Lung (tissue), 12 donors: ENCODE measurements around the gene EGFLAM. TPM values are rescaled to one million over a fixed set of nuclear protein-coding genes. Genes with fewer than 3 reads are reported as not detected.
A peak's percentile ranks its signal among the peaks of the same experiment; 100 is the strongest.

Experiments used
- ATAC-seq: fragments of 200-7000 bp; cut with Tn5 transposase; one replicate; pipeline ENCODE4 v1.9.1; 2020; ENCODE audit warnings: moderate number of reproducible peaks; ENCODE audit not compliant: insufficient read depth, low FRiP score
- DNase-seq, 3 donors: peaks; one replicate each; pipeline ENCODE4 v3.0.0-alpha.2; 2013 to 2017
- H3K27ac ChIP-seq, 2 donors: one replicate each; pipeline ENCODE4 v1.5.1; 2013; ENCODE audit warnings: mild to moderate bottlenecking in 2 of 2, moderate library complexity in 2 of 2, control low read depth in 1 of 2, inconsistent platforms in 1 of 2, low read depth in 1 of 2, low read length in 1 of 2
- H3K27me3 ChIP-seq, 3 donors: one replicate each; pipeline ENCODE4 v1.5.1; 2013; ENCODE audit warnings: low read length in 2 of 3; ENCODE audit not compliant: control insufficient read depth in 3 of 3, insufficient read depth in 3 of 3
- H3K36me3 ChIP-seq, 4 donors: one replicate each; pipeline ENCODE4 v1.5.1; 2013; ENCODE audit warnings: low read length in 4 of 4, mild to moderate bottlenecking in 1 of 4, moderate library complexity in 1 of 4; ENCODE audit not compliant: control insufficient read depth in 4 of 4, insufficient read depth in 4 of 4
- H3K4me1 ChIP-seq, 5 donors: one replicate each; pipeline ENCODE4 v1.5.1; 2013; ENCODE audit warnings: low read length in 5 of 5, mild to moderate bottlenecking in 2 of 5, moderate library complexity in 1 of 5; ENCODE audit not compliant: control insufficient read depth in 5 of 5, insufficient read depth in 5 of 5
- H3K4me3 ChIP-seq: one replicate; pipeline ENCODE4 v1.5.1; 2013; ENCODE audit warnings: mild to moderate bottlenecking, control low read depth, moderate library complexity
- H3K9ac ChIP-seq, 2 donors: one replicate each; pipeline ENCODE4 v1.5.1; 2013; ENCODE audit warnings: low read length in 2 of 2, control low read depth in 1 of 2; ENCODE audit not compliant: insufficient read depth in 1 of 2
- H3K9me3 ChIP-seq, 4 donors: one replicate each; pipeline ENCODE4 v1.5.1; 2013; ENCODE audit warnings: low read length in 3 of 4, mild to moderate bottlenecking in 1 of 4, moderate library complexity in 1 of 4; ENCODE audit not compliant: control insufficient read depth in 4 of 4, insufficient read depth in 3 of 4
- WGBS, 2 donors: extraction: QIAGEN DNeasy Blood & Tissue Kit; methylation state at CpG; one replicate each; pipeline ENCODE4 v1.1.7; 2013; 5-methylcytosine and 5-hydroxymethylcytosine counted together
- polyA plus RNA-seq, 2 donors: library from polyadenylated mRNA; stranded (reverse); fragments of 200-250 nt; gene quantifications; one replicate each; pipeline ENCODE4 v1.2.1, GENCODE V29; 2013
- total RNA-seq, 2 donors: library from RNA; depleted of rRNA in 1 of 2; stranded (reverse); fragments of >200 nt in 1 of 2; gene quantifications; one replicate each; pipeline ENCODE4 v1.2.1, GENCODE V29; 2014 to 2021
- TF ChIP-seq, protein P1 (sequence below): IDR thresholded peaks from 2 replicates; pipeline ENCODE4 v1.5.1; 2012; ENCODE audit warnings: mild to moderate bottlenecking; ENCODE audit errors: control extremely low read depth, extremely low read depth
- donor health status: control.
- donor health status: control.
- donor health status: Bipolar disorder and iron deficiency.
- donor health status: healthy.
- donor health status: DM: yes; HTN: yes; CAD: no.

The EGFLAM gene
- total and polyA plus RNA-seq, 4 donors = 0.41 to 7.6 (median 1.3) TPM

DNA sequence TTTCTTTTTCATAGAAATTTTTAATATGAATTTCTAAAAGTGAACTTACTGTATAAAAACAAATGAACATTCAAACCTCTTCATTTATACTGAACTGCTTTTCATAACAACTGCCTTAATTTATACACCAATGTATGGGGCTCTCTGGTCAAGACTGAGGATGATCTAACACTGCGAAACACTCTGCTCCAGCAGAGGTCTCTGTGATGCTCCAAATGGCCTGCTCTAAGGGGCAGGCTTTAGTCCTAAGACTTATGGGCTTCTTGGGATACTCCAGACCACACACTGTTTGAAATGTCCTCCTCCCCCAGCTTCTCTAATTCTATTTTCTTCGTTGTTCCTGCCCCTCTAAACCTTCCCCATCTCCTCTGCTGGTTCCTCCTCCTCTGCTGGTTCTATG lies 239.6 kb downstream of the EGFLAM start:
- H3K27ac ChIP-seq = no peak overlapping the region
- WGBS, 2 donors = 71 to 77% methylated on average over 2 of the region's 2 CpGs
- ATAC-seq (no peak), DNase-seq (peak in 2 of 3 donors; percentile 54 to 64)
- peaks cover 0 to 10% (median 6%) of the 10 kb centered on the region in 5 donors for H3K4me1 ChIP-seq
- no peaks in the 10 kb centered on the region for H3K27me3 ChIP-seq
- H3K36me3 ChIP-seq = peaks cover 13 to 59% (median 26%) of the 10 kb centered on the region in 4 donors
- H3K9me3 ChIP-seq = no peaks in the 10 kb centered on the region
- no peak overlapping the region for H3K4me3 ChIP-seq
- H3K9ac ChIP-seq = no peak overlapping the region
- TF ChIP-seq, protein P1, sequence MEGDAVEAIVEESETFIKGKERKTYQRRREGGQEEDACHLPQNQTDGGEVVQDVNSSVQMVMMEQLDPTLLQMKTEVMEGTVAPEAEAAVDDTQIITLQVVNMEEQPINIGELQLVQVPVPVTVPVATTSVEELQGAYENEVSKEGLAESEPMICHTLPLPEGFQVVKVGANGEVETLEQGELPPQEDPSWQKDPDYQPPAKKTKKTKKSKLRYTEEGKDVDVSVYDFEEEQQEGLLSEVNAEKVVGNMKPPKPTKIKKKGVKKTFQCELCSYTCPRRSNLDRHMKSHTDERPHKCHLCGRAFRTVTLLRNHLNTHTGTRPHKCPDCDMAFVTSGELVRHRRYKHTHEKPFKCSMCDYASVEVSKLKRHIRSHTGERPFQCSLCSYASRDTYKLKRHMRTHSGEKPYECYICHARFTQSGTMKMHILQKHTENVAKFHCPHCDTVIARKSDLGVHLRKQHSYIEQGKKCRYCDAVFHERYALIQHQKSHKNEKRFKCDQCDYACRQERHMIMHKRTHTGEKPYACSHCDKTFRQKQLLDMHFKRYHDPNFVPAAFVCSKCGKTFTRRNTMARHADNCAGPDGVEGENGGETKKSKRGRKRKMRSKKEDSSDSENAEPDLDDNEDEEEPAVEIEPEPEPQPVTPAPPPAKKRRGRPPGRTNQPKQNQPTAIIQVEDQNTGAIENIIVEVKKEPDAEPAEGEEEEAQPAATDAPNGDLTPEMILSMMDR = no peak

DNA sequence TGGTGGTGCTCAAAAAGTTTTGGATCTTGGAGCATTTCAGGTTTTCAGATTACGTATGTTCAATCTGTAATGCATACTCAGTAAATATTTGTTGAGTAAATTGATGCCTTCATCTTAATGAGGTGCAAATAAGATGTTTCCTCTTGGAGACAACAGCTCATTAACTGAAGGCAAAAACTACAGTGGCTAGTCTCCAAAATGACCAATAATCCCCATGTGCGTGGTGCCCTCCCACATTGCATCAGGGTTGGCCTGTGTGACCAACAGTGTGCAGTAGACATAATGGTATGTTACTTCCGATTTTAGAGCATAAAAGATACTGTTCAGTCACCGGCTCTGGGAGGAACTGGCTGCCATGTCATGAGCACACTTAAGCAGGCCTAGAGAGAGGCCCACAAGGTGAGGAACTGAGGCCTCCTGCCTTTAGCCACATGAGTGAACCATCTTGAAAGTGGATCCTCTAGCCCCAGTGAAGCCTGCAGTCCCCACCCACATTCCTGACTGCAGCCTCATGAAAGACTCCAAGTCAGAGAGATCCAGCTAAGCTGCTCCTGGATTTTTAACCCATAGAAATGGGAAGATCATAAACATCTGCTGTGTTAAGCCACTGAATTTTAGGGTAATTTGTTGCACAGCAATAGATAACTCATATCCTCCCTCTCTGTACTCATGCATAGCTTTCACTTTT lies 242.4 kb downstream of the EGFLAM start:
- peaks cover 2 to 49% (median 23%) of the 10 kb centered on the region in 4 donors for H3K36me3 ChIP-seq
- ATAC-seq = no peak
- H3K27ac ChIP-seq = no peak overlapping the region

DNA sequence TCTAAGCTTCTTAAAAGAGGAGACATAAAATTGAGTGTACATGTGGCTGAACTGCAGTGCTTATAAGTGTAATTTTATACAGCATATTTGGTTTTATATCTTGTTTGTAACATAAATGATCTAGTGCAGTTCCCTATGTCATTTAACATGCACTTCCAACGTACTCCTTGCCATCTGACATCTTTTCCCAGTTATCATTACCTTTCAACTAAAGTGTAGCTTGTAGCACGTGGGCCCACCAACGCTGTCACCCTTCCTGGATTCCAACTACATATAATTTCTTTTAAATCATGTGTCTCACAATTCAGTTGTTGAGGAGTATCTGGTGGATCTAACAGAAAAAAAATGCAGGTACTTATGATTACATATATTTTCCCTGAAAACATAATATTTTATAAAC lies 247.9 kb downstream of the EGFLAM start:
- Histone ChIP-seq H3K27ac (no peak overlapping the region), H3K27me3 (no peaks in the 10 kb centered on the region), H3K4me1 (peaks cover 0 to 1% (median 0%) of the 10 kb centered on the region in 5 donors), H3K36me3 (peaks cover 1 to 44% (median 17%) of the 10 kb centered on the region in 4 donors), H3K9ac (no peak overlapping the region), H3K4me3 (no peak overlapping the region), H3K9me3 (no peaks in the 10 kb centered on the region)
- ATAC-seq = no peak
- DNase-seq = no peak
- TF ChIP-seq, protein P1 = no peak
- 86 to 89% methylated on average over 3 of the region's 3 CpGs for WGBS, 2 donors

More for the DNA sequence above, 242.4 kb downstream of the EGFLAM start:
- TF ChIP-seq, protein P1 = no peak
- H3K9me3 ChIP-seq = no peaks in the 10 kb centered on the region
- H3K4me3 ChIP-seq = no peak overlapping the region
- DNase-seq = peak; percentile 67 to 84 (median 71)
- WGBS, 2 donors = 80 to 82% methylated on average over 4 of the region's 4 CpGs
- peaks cover 0 to 10% (median 6%) of the 10 kb centered on the region in 5 donors for H3K4me1 ChIP-seq
- H3K9ac ChIP-seq = peak overlapping the region in 1 of 2 donors; percentile 39
- no peaks in the 10 kb centered on the region for H3K27me3 ChIP-seq

DNA sequence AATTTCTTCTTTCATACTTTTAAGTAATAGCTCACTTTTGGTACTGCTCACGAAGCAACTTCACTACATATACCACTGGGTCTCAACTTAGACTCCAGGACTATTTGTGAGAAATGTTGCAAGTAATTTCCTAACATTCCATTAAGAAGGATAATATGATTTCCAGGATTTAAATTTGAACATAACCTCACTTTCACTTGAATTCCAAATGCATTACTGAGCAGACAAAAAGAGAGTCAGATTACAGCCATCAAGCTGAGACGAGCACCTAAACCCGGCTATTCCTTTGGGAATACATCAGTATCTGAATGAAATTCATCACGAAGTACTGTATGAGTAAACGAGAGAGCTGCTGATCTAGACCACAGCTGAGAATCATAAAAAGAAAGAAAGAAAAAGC lies 250.8 kb downstream of the EGFLAM start:
- Histone ChIP-seq H3K27ac (no peak overlapping the region), H3K36me3 (peaks cover 1 to 44% (median 20%) of the 10 kb centered on the region in 4 donors), H3K9me3 (no peaks in the 10 kb centered on the region), H3K27me3 (no peaks in the 10 kb centered on the region), H3K4me1 (peaks cover 0 to 4% (median 0%) of the 10 kb centered on the region in 5 donors), H3K4me3 (no peak overlapping the region), H3K9ac (no peak overlapping the region)
- 79 to 89% methylated on average over 5 of the region's 5 CpGs for WGBS, 2 donors
- ATAC-seq (no peak), DNase-seq (no peak)
- TF ChIP-seq, protein P1 = no peak
